HG03378 (cell line): ENCODE results near the gene ADCY4.

Experiments used
- ATAC-seq: cut with Tn5 transposase; IDR thresholded peaks from one replicate; pipeline ENCODE4 v1.9.1; 2021; ENCODE audit warnings: mild to moderate bottlenecking, moderate library complexity; ENCODE audit not compliant: unreplicated experiment

The ADCY4 gene

DNA sequence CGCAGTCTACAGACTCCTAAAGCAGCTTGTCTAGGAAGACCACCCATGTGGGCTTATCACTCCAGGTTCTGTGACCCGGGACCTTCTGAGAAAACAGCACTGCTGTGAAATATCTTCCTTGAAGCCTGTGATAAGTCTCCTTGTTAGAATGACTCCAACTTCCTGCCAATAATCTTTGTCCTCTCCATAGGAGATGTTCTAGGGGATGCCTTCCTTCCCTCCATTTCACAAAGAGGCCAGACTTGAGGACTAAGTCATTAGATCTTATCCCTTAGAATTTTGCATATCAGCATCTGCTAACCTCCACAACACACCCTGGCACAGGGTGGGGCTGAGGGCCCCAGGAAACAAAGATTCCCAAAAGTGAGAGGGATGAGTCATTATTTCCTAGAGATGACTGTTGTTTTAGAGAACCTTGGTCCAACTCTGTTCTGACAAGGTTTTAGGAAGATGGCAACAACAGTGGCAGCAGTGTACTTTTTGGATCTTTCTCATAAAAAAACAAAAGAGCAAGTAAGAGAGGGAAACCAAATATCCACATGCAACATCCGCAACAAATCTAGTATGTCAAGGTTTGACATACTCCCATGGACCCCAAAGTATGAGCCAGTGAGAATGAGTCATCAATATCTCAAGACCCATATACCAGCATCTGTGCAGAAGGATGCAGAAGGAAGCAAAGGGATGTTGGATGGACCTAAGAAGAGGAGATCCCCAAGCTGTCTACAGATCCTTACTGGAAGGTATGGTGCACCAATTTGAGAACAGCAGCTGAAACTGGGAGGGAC is 17.5 kb downstream of the ADCY4 start:
- no peak for ATAC-seq

GRCh38 chr14:24316597-24316950 is 18.3 kb downstream of the ADCY4 start:
- ATAC-seq: no peak

DNA sequence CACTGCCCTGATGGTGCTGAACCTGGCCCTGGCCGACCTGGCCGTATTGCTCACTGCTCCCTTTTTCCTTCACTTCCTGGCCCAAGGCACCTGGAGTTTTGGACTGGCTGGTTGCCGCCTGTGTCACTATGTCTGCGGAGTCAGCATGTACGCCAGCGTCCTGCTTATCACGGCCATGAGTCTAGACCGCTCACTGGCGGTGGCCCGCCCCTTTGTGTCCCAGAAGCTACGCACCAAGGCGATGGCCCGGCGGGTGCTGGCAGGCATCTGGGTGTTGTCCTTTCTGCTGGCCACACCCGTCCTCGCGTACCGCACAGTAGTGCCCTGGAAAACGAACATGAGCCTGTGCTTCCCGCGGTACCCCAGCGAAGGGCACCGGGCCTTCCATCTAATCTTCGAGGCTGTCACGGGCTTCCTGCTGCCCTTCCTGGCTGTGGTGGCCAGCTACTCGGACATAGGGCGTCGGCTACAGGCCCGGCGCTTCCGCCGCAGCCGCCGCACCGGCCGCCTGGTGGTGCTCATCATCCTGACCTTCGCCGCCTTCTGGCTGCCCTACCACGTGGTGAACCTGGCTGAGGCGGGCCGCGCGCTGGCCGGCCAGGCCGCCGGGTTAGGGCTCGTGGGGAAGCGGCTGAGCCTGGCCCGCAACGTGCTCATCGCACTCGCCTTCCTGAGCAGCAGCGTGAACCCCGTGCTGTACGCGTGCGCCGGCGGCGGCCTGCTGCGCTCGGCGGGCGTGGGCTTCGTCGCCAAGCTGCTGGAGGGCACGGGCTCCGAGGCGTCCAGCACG is 18.9 kb downstream of the ADCY4 start:
- ATAC-seq: no peak

DNA sequence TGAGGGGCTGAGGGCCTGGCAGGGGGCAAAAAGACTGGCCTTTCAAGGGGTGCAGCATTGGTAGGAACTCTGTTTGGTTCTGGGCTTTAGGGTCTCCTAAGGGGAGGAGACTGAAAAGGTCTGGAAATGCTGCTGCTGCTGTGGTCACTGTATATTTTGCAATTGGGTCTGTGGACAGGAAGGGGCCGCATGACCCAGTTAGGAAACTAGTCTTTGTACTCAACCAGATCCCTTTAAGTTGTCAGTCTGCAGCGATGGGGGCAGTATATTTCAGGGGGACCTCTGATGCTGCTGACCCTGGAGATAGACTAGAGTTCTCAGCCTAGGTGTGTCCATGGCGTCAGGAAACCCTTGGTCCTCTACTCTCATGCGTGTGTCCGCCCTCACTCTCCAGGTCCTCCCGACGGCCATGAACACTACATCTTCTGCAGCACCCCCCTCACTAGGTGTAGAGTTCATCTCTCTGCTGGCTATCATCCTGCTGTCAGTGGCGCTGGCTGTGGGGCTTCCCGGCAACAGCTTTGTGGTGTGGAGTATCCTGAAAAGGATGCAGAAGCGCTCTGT is 19.5 kb downstream of the ADCY4 start:
- no peak for ATAC-seq

DNA sequence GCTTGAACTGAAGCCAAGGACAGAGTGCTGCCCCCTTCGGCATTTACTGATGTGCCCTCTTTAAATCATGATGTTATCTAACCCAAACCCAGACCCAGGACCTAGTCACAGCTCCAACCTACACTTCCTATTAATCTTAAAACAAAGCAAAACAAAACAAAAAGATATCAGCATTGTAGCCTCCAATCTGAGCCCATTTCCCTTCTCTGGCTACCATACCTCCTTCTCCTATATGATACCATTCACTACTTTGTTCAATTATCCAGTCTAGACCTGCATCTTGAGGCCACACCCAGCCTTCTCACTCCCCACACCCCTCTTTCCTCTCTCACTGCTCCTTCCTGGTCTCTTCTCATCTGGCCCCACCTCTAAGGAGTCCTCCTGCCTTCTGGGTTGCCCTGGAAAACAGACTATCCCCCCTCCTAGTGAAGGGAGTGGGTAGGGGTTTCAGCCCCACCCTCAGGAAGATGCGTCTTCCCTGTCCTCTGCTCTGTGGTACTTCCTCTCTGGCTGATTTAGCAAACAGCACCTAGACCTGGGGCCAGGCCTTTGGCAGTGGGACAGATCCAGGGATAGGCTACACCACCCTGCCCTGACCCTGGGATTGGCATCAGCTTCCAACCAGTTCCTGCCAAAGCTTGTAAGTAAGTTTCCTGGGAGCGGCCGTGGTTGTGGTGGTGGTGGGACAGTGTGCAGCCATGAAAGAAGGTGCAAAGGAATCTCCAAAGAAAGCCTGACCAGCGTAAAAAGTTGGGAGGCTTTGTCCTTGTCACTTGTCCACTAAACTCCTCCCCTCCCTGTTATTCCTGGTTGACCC is 20.3 kb downstream of the ADCY4 start:
- no peak for ATAC-seq

DNA sequence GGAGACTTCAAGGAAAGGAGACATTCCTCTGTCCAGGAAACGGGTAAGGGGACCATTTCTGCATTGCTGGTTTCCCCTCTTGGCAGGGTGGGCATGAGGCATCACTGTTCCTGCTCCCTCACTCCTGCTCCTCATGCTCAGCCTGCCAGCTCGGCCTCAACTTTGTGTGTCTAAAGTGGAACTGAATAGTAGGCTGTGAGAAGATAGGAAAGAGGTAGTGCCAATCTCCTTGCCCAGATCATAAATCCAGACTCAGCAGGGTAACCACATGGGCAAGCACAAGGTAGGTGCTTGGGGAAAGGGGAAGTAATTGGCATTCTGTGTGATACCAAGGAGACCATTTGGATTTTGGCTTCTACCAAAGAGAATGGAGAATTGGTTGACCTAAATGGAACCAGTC is 21.0 kb downstream of the ADCY4 start:
- ATAC-seq: no peak

- no peak for ATAC-seq
Observed at GRCh38 chr14:24312736-24313507, 21.9 kb downstream of the ADCY4 start.

DNA sequence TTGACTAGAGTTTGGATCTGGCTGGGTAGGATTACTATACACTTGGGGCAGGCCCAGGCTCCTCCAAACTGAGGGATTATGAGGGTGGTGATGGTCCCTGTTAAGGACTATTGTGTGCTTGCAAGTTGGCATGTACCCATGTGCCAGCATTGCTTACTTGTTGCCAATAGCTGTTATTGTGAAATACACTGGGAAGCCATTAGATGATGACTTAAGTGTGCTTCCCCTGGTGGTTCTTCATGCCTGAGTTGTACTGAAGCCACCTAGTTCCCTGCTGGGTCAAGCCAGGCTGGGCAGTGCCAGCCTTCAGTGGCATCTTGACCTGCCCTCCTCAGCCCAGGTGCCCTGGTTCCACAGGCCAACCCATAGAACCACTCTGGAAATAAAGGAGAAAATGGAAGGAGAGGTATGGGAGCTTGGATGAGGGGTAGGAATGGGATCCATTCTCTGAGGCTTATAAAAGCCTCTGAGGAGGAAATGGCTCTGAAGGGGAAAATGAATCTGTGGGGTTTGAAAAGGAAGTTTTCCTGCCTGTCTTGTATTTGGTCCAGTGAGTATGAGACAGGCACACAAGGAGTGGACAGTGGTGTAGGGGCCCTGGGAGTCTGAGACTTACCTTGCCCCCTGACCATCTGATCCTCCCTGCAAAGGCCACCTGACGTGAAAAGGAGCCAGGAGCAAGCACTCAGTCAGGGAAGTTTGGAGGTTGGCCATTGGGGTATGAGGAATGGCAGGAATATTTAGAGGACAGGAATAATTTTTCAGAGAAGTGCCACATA is 22.8 kb downstream of the ADCY4 start:
- ATAC-seq: no peak

GRCh38 chr14:24310646-24311604 is 23.9 kb downstream of the ADCY4 start, which contains the start of gene LTB4R:
Gene LTB4R (plus strand): TSS chr14:24311502. CDS start chr14:24315652, 4,150 bp downstream.
- ATAC-seq: peak; percentile 63

DNA sequence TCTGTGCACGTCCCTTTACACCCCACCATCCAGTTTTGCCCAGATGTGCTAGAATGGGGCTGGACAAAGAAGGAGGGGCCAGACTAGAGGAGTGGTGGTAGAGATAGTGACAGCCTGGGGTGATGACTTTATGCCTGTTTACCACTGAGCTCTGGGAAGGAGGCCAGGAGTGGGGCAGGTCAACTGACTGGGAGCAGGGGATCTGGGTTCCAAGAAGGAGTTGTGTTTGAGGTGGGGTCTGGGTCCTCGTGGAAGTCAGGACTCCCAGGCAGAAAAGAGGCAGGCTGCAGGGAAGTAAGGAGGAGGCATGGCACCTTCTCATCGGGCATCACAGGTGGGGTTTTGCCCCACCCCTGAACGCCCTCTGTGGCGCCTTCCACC is 24.6 kb downstream of the ADCY4 start:
- no peak for ATAC-seq

GRCh38 chr14:24309538-24310264 is 25.2 kb downstream of the ADCY4 start, which contains the start of gene LTB4R2:
Gene LTB4R2 (plus strand): TSS chr14:24310140. CDS start chr14:24310665, 525 bp downstream.
- no peak for ATAC-seq

DNA sequence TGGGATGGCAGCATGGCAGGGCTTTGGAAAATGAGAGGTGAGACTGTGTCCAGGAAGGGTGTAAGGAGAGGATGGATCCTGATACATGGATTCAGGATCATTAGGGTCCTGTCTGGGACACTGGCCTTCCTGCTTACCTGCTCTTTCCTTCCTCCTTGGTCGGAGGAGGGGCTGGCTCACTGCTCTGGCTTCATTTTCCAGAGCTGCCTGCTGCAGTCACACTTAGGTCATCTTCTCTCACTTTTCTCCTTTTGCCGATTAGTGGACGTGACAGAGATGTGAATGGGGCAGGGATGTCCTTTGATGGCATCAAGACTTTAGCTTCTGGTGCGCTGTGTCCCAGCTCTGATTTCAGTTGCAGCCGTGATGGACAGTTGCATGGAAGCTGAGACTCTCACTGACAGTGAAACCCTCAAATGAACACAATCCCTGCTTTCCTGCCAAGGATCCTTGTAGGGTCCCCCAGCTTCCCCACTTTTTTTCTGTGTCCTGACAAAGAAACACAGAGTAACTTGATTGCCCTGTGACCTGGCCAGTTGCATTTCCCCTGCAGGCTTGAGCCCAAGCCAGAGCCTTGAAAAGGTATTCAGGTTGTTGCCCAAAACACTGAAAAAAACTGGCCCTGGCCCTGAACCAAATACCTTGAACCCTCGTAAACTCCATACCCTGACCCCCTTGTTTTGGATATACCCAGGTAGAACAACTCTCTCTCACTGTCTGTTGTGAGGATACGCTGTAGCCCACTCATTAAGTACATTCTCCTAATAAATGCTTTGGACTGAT is 26.3 kb downstream of the ADCY4 start:
- ATAC-seq: no peak

DNA sequence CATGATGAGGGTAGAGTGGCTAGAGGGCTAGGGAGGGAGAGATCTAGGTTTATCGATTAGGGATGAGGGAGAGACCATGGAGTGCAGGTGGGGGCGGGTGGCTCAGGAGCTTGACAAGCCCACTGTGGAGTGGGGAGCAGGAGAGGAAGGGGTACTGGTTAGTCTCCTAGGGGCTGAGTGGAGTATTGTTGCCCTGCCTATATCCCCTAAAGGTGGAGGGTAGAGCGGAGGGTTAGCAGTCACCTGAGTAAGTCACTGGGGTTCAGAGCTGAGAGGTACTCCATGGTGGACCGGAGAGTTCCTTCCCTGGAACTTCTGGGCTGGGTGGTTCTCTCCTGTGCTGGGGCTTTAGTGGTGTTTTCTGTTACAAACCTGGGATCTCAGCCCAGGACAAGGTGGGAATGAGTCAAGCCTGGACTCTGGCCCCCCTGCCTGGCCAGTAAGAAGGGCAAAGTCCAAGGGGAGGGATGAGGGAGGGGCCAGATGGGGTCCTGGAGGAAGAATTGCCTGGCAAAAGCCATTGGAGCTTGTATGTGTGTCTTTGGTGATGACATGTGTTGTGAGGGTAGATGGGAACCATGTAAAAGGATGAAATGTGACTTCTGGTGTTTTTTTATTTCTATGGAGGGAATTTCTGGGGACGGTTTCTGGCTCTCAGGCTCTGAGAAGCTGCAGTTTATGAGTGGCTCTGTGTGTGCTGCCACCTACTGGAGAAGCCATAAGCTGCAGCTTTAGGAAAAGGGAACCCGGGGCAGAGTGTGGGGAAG is 27.1 kb downstream of the ADCY4 start, which contains the start of gene CIDEB:
Gene CIDEB (minus strand): TSS at position 403 of the 767 bp plus-strand sequence. CDS start 119 bp downstream, at position 284.
- ATAC-seq: no peak

GRCh38 chr14:24307156-24307574 is 27.7 kb downstream of the ADCY4 start:
- ATAC-seq: no peak

DNA sequence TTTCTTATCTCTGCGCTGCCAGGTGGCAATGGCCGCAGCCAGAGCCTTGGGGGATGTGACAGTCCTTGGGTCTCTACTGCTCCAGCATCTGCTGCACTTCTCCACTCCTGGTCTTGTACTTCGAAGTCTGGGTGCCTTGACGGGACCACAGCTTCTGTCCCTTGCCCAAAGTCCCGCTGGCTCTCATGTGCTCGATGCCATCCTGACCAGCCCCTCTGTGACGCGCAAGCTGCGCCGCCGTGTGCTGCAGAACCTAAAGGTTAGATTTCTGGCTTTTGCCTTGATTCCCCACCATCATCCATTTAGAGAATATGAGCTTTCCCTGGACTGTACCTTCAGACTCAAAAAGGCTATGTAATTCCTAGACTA is 30.9 kb downstream of the ADCY4 start:
- no peak for ATAC-seq
